Fibroblast of peridontal ligament (primary cell): ENCODE data around the gene CST2.
A peak's percentile ranks its signal among the peaks of the same experiment; 100 is the strongest.
"Not testable (repeated sequence)": the region's sequence is repeated elsewhere in the genome, so short reads cannot be mapped to it uniquely, and the experiment has no call there.

Source experiments
- DNase-seq: peaks from one replicate; pipeline ENCODE4 v3.0.0-alpha.2; 2010; ENCODE audit errors: extremely low read depth

Gene CST2

GRCh38 chr20:23810349-23810748 lies 16.2 kb downstream of the CST2 start:
- DNase-seq, result not testable (repeated sequence)

- no peak for DNase-seq
Measured at GRCh38 chr20:23800865-23801264, 25.7 kb downstream of the CST2 start.

DNA sequence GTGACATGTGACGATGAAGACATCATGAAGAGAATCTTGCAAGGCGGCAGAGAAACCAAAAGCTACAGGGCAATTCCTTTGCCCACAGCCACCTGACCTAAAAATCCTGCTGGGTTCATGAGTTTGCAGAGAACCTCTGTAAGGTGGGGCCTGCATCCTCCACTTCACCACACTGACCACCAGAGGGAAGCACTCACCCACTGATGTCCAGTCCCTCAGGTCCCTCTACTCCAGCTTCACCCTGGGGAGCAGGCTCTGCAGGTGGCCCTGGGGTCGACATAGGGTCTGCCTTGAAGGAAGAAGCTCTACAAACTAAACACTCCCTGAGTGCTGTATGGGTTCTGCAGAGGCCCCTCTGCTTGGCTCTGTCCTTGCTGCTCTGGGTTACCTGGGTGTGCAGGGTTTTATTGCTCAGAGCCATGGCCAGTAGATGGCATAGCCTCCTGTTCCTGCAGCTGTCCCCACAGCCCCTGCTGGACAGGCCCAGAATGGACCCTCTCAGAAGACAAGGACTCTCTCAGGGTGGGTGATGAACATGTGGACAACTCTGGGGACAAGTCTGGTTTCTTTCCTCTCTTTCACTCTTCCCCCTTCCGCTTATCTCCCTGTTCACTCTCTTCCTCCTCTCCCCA lies 27.2 kb downstream of the CST2 start:
- DNase-seq, result peak; percentile 4

GRCh38 chr20:23795526-23795925 lies 31.0 kb downstream of the CST2 start:
- no peak for DNase-seq

- DNase-seq, result no peak
Measured at GRCh38 chr20:23794841-23795240, 31.7 kb downstream of the CST2 start.

GRCh38 chr20:23794065-23794464 lies 32.5 kb downstream of the CST2 start:
- no peak for DNase-seq

GRCh38 chr20:23783447-23783846 lies 43.1 kb downstream of the CST2 start:
- DNase-seq, result no peak

GRCh38 chr20:23782366-23782983 lies 44.1 kb downstream of the CST2 start:
- peak; percentile 12 for DNase-seq

- DNase-seq, result peak; percentile 54
Measured at GRCh38 chr20:23778676-23779075, 47.9 kb downstream of the CST2 start.

DNA sequence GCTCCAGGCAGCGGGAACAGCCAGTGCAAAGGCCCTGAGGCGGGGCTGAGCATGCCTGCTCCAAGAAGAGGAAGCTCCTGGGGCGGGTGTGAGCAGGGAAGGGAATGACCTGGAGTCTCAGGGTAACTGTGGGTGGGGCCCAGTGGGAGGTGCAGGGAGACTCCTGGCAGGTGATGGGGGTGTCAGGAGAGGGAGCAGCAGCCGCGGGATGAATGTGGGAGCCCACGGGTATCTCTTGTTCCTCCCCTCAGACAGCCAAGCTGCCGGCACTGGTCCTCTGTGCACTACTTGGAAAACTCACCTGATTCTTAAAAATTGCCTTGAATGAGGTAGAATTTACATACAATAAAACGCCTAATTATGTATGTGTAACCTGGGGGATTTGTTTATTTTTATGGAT lies 49.1 kb downstream of the CST2 start:
- DNase-seq, result not testable (repeated sequence)

- no peak for DNase-seq
Measured at GRCh38 chr20:23776067-23776771, 50.3 kb downstream of the CST2 start.

- DNase-seq, result no peak
Measured at GRCh38 chr20:23774081-23774480, 52.4 kb downstream of the CST2 start.
